GM23338 (cell line): ENCODE data around the gene BANP. TPM values are rescaled to one million over a fixed set of nuclear protein-coding genes. Genes with fewer than 3 reads are reported as not detected.

Experiments
- ATAC-seq: fragments of 200-7000 bp; cut with Tn5 transposase; 3 replicates; pipeline ENCODE4 v1.9.1; 2020
- DNase-seq: peaks from one replicate; pipeline ENCODE4 v3.0.0-alpha.2; 2015; ENCODE audit warnings: low spot score
- H2AFZ ChIP-seq: fragments of 200-600 bp; sonication (generic); 2 replicates; pipeline ENCODE4 v1.8.0; 2016; ENCODE audit warnings: antibody characterized with exemption, mild to moderate bottlenecking, moderate library complexity
- H3F3A ChIP-seq: fragments of 200-600 bp; sonication (generic); replicated peaks from 2 replicates; pipeline ENCODE4 v1.8.0; 2017; ENCODE audit warnings: antibody characterized with exemption, mixed run types, low read depth
- H3K27ac ChIP-seq: fragments of 200-600 bp; sonication (generic); 2 replicates; pipeline ENCODE4 v1.6.1; 2016; ENCODE audit warnings: low read depth
- H3K27me3 ChIP-seq: fragments of 200-600 bp; sonication (generic); 2 replicates; pipeline ENCODE4 v1.8.0; 2016; ENCODE audit warnings: mild to moderate bottlenecking, mixed run types, moderate library complexity; ENCODE audit not compliant: insufficient read depth
- H3K36me3 ChIP-seq: fragments of 200-600 bp; sonication (generic); 2 replicates; pipeline ENCODE4 v1.8.0; 2016; ENCODE audit warnings: mild to moderate bottlenecking; ENCODE audit not compliant: insufficient read depth
- H3K4me1 ChIP-seq: fragments of 200-600 bp; sonication (generic); 2 replicates; pipeline ENCODE4 v1.8.0; 2016; ENCODE audit warnings: mild to moderate bottlenecking, moderate library complexity; ENCODE audit not compliant: insufficient read depth
- H3K4me2 ChIP-seq: fragments of 200-600 bp; sonication (generic); 2 replicates; pipeline ENCODE4 v1.7.1; 2017; ENCODE audit warnings: mixed run types
- H3K4me3 ChIP-seq: fragments of 200-600 bp; sonication (generic); 2 replicates; pipeline ENCODE4 v1.6.1; 2016; ENCODE audit warnings: mixed run types
- H3K79me2 ChIP-seq: fragments of 200-600 bp; sonication (generic); replicated peaks from 2 replicates; pipeline ENCODE4 v1.8.0; 2017; ENCODE audit warnings: mild to moderate bottlenecking; ENCODE audit not compliant: insufficient read depth
- H3K9me2 ChIP-seq: fragments of 200-600 bp; sonication (generic); 2 replicates; pipeline ENCODE4 v1.8.0; 2017; ENCODE audit not compliant: insufficient read depth
- H4K20me1 ChIP-seq: fragments of 200-600 bp; sonication (generic); replicated peaks from 2 replicates; pipeline ENCODE4 v1.8.0; 2017; ENCODE audit warnings: mild to moderate bottlenecking; ENCODE audit not compliant: insufficient read depth
- H3K27ac Mint-ChIP-seq: 2 replicates; pipeline ENCODE4 v1.8.0; 2020; ENCODE audit warnings: inconsistent platforms, mild to moderate bottlenecking, moderate library complexity, mixed read lengths
- H3K27me3 Mint-ChIP-seq: 3 replicates; pipeline ENCODE4 v1.8.0; 2022; ENCODE audit warnings: low read depth, mild to moderate bottlenecking, moderate library complexity, mixed read lengths, inconsistent platforms; ENCODE audit not compliant: insufficient read depth, poor library complexity
- H3K36me3 Mint-ChIP-seq: 3 replicates; pipeline ENCODE4 v1.8.0; 2021; ENCODE audit warnings: low read depth, mild to moderate bottlenecking, inconsistent platforms, moderate library complexity, mixed read lengths
- H3K4me1 Mint-ChIP-seq: 3 replicates; pipeline ENCODE4 v1.8.0; 2020; ENCODE audit warnings: mild to moderate bottlenecking, inconsistent platforms, mixed read lengths
- H3K4me3 Mint-ChIP-seq: 3 replicates; pipeline ENCODE4 v1.8.0; 2021; ENCODE audit warnings: moderate library complexity, mild to moderate bottlenecking, inconsistent platforms, mixed read lengths
- H3K9me3 Mint-ChIP-seq: 3 replicates; pipeline ENCODE4 v1.8.0; 2020; ENCODE audit warnings: moderate library complexity, mild to moderate bottlenecking, inconsistent platforms, mixed read lengths
- CREB1 ChIP-seq: fragments of 250-450 bp; sonication (Bioruptor Pico); IDR thresholded peaks from 2 replicates; pipeline ENCODE4 v1.5.0; 2020; ENCODE audit warnings: low read depth, mild to moderate bottlenecking, moderate library complexity
- CTCF ChIP-seq, 2 experiments: fragments of 200-600 bp in 1 of 2; sonication (generic) in 1 of 2; conservative IDR thresholded peaks; 2 replicates each; pipeline versions ENCODE4 v1.5.1 to v1.6.1; 2016 to 2017; ENCODE audit warnings: antibody characterized with exemption in 2 of 2, low read depth in 2 of 2, mild to moderate bottlenecking in 2 of 2, moderate library complexity in 1 of 2
- EZH2phosphoT487 ChIP-seq: fragments of 200-600 bp; sonication (generic); IDR thresholded peaks from one replicate; pipeline ENCODE4 v1.8.1; 2018; ENCODE audit warnings: antibody characterized with exemption; ENCODE audit not compliant: unreplicated experiment
- POLR2AphosphoS5 ChIP-seq: IDR thresholded peaks from 2 replicates; pipeline ENCODE4 v1.6.1; 2016; ENCODE audit warnings: antibody characterized with exemption, low read depth
- REST ChIP-seq: IDR thresholded peaks from one replicate; pipeline ENCODE4 v1.6.1; 2018; ENCODE audit warnings: antibody characterized with exemption; ENCODE audit not compliant: unreplicated experiment
- STAT1 ChIP-seq: IDR thresholded peaks from one replicate; pipeline ENCODE4 v1.6.1; 2016; ENCODE audit warnings: antibody characterized with exemption; ENCODE audit not compliant: unreplicated experiment
- ZNF462 ChIP-seq: fragments of 250-450 bp; sonication (Bioruptor Pico); IDR thresholded peaks from 2 replicates; pipeline ENCODE4 v1.5.0; 2020; ENCODE audit warnings: mild to moderate bottlenecking, moderate library complexity
- polyA plus RNA-seq: library from polyadenylated mRNA; unstranded; fragments of >200 nt; fragmentation: Nextera tagmentation; extraction: Ambion mirVana; gene quantifications from 2 replicates; pipeline ENCODE4 v1.2.1, GENCODE V29; 2016
- total RNA-seq: library from RNA; depleted of rRNA; stranded (reverse); fragments of >200 nt; shearing (Covaris generic); gene quantifications from 2 replicates; pipeline ENCODE4 v1.2.3, GENCODE V29; 2014

BANP gene
- total and polyA plus RNA-seq, 2 experiments from 2014 or later = 22.3 to 48.0 TPM

GRCh38 chr16:88060524-88061219 is 109.4 kb downstream of the BANP start:
- Mint-ChIP-seq H3K27ac (no peak overlapping the region), H3K9me3 (no peaks in the 10 kb centered on the region; the same call in 2 of the 3 replicates)

More at GRCh38 chr16:88060524-88061219, 109.4 kb downstream of the BANP start:
- Histone ChIP-seq H3K4me2 (no peak overlapping the region), H3K9me2 (no peaks in the 10 kb centered on the region), H3K27me3 (no peaks in the 10 kb centered on the region), H3K36me3 (no peaks in the 10 kb centered on the region; the same call in 1 of the 2 replicates), H3F3A (no peaks in the 10 kb centered on the region), H3K79me2 (peaks cover 7% of the 10 kb centered on the region), H3K4me3 (no peak overlapping the region), H3K4me1 (no peaks in the 10 kb centered on the region), H3K27ac (no peak overlapping the region), H4K20me1 (no peaks in the 10 kb centered on the region; the same call in 1 of the 2 replicates), H2AFZ (no peak overlapping the region)
- DNase-seq = peak; percentile 20
- Mint-ChIP-seq H3K4me1 (peaks cover 3% of the 10 kb centered on the region; the same call in 2 of the 3 replicates), H3K27me3 (peaks cover 6% of the 10 kb centered on the region), H3K4me3 (no peak overlapping the region), H3K36me3 (peaks cover 7% of the 10 kb centered on the region; the same call in 1 of the 3 replicates)
- ATAC-seq = no peak; the same call in 1 of the 3 replicates
- TF ChIP-seq EZH2phosphoT487 (no peak), ZNF462 (CRISPR knock-in tag) (no peak), REST (no peak), POLR2AphosphoS5 (no peak), CTCF (conservative IDR thresholded peaks at IDR 0.05; ENCODE audit: low read depth in 2 of 2) (peak; percentile 25 to 47; a peak in 3 of 4 replicates), CREB1 (CRISPR knock-in tag) (no peak), STAT1 (no peak)
